OCI-LY7 (cell line): ENCODE results near the gene UBXN6. TPM values are rescaled to one million over a fixed set of nuclear protein-coding genes. Genes with fewer than 3 reads are reported as not detected.
A peak's percentile ranks its signal among the peaks of the same experiment; 100 is the strongest.

Experiments used
- BruUV-seq: library from RNA; stranded (reverse); fragments of 400-500 nt; replicated peaks from 2 replicates; lab custom pipeline; 2021; lab: Mats Ljungman, UMichigan
- CTCF ChIA-PET: fragments of 300-600 bp; sonication (Branson Sonifier 250); formaldehyde crosslinking; loops from one replicate; lab custom pipeline; 2022; ENCODE audit warnings: antibody characterized with exemption; ENCODE audit not compliant: unreplicated experiment; lab: Charles Lee
- POLR2A ChIA-PET: fragments of 300-600 bp; sonication (Branson Sonifier 250); formaldehyde crosslinking; loops from one replicate; lab custom pipeline; 2022; ENCODE audit warnings: antibody characterized with exemption; lab: Charles Lee
- DNase-seq: peaks from one replicate; pipeline ENCODE4 v3.0.0-alpha.2; 2015; ENCODE audit warnings: low spot score
- H2AFZ ChIP-seq: fragments of 200-600 bp; sonication (generic), shearing (Covaris generic); 2 replicates; pipeline ENCODE4 v1.6.1; 2014; ENCODE audit warnings: mild to moderate bottlenecking, antibody characterized with exemption, low read length, moderate library complexity
- H3K27ac ChIP-seq: fragments of 200-600 bp; sonication (generic); 2 replicates; pipeline ENCODE4 v1.5.1; 2014; ENCODE audit warnings: mixed run types, low read depth, mild to moderate bottlenecking, moderate library complexity, low read length, inconsistent platforms; ENCODE audit not compliant: poor library complexity, severe bottlenecking
- H3K36me3 ChIP-seq: fragments of 200-600 bp; sonication (generic); 2 replicates; pipeline ENCODE4 v1.6.1; 2014; ENCODE audit warnings: mild to moderate bottlenecking, antibody characterized with exemption, low read length, moderate library complexity, mixed read lengths; ENCODE audit not compliant: insufficient read depth
- H3K4me1 ChIP-seq: fragments of 200-600 bp; sonication (generic); 2 replicates; pipeline ENCODE4 v1.5.1; 2014; ENCODE audit warnings: mild to moderate bottlenecking, low read length; ENCODE audit not compliant: insufficient read depth, poor library complexity, severe bottlenecking
- H3K4me2 ChIP-seq: fragments of 200-600 bp; sonication (generic); 2 replicates; pipeline ENCODE4 v1.6.1; 2014; ENCODE audit warnings: mild to moderate bottlenecking, low read length
- H3K4me3 ChIP-seq: fragments of 200-600 bp; sonication (generic); 2 replicates; pipeline ENCODE4 v1.5.1; 2014; ENCODE audit warnings: mild to moderate bottlenecking, low read depth, low read length; ENCODE audit not compliant: poor library complexity, severe bottlenecking
- H3K79me2 ChIP-seq: fragments of 200-600 bp; sonication (generic); 2 replicates; pipeline ENCODE4 v1.6.1; 2016; ENCODE audit warnings: low read depth, mild to moderate bottlenecking, low read length, moderate library complexity, mixed read lengths; ENCODE audit not compliant: insufficient read depth
- H3K9me2 ChIP-seq: fragments of 200-600 bp; sonication (generic); 2 replicates; pipeline ENCODE4 v1.6.1; 2016; ENCODE audit warnings: mild to moderate bottlenecking, low read length, mixed read lengths; ENCODE audit not compliant: insufficient read depth
- H3K9me3 ChIP-seq: fragments of 200-600 bp; sonication (generic); 2 replicates; pipeline ENCODE4 v1.6.1; 2014; ENCODE audit warnings: mild to moderate bottlenecking, mixed run types, low read length, mixed read lengths
- H4K20me1 ChIP-seq: fragments of 200-600 bp; sonication (generic); 2 replicates; pipeline ENCODE4 v1.6.1; 2014; ENCODE audit warnings: mild to moderate bottlenecking, antibody characterized with exemption, low read length, moderate library complexity, mixed read lengths; ENCODE audit not compliant: insufficient read depth
- EZH2phosphoT487 ChIP-seq: fragments of 200-600 bp; sonication (generic); IDR thresholded peaks from 2 replicates; pipeline ENCODE4 v1.6.1; 2018; ENCODE audit warnings: low read depth, borderline replicate concordance, mild to moderate bottlenecking, mixed run types, antibody characterized with exemption, low read length, moderate library complexity, mixed read lengths
- intact Hi-C: fragments of 100-400 bp; cut with micrococcal nuclease; formaldehyde crosslinking; loops from one replicate; pipeline ENCODE4 v1.10.0; 2022; ENCODE audit not compliant: unreplicated experiment
- total RNA-seq, 2 experiments: library from RNA; depleted of rRNA in 1 of 2; stranded (reverse); fragments of >200 nt in 1 of 2; shearing (Covaris generic) in 1 of 2; gene quantifications; 2 replicates each; pipeline ENCODE4 v1.2.3, GENCODE V29; 2014 to 2022
- TF ChIP-seq, protein P1 (sequence below): fragments of 200-600 bp; sonication (generic); conservative IDR thresholded peaks from 2 replicates; pipeline ENCODE4 v1.5.1; 2014; ENCODE audit warnings: mild to moderate bottlenecking, antibody characterized with exemption, low read length, moderate library complexity, mixed read lengths

Gene UBXN6
- total RNA-seq, 2 experiments from 2014 or later: 43.5 to 57.0 TPM

DNA sequence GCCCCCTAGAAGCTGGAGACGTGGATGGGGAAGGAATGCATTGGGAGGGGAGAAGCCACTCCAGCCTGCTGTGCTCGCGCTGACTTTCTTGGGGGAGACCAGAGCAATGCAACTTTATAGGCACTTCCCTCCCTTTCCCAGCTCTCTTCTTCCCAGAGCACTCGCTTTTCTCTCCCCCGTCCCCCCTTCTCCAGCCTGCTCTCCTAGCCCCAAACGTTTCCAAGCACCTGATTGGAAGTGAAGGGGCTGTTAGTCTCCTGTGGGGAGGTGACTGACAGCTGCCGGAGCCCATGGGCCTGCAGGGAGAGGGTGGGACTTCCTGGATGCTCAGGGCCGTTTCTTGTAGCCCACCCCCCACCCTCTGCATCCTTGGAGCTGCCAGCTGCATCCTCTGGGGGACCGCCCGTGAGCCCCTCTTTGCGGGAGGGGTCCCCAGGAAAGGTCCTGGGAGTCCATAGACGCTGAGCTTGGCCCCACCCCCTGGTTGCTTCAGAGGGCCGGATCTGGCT lies 17.0 kb upstream of the UBXN6 start:
- intact Hi-C loops: loop anchor here (5.0 kb wide), 1 partner anchor 72 kb away; the partner anchor contains the start of genes CHAF1A and SH3GL1
- no peaks in the 10 kb centered on the region for H3K9me3 ChIP-seq
- H2AFZ ChIP-seq: peak overlapping the region; percentile 43; the same call in 1 of the 2 replicates
- peak overlapping the region; percentile 98 for H3K4me3 ChIP-seq
- peaks cover 27% of the 10 kb centered on the region for H3K36me3 ChIP-seq
- no peaks in the 10 kb centered on the region for H4K20me1 ChIP-seq
- TF ChIP-seq, protein P1, sequence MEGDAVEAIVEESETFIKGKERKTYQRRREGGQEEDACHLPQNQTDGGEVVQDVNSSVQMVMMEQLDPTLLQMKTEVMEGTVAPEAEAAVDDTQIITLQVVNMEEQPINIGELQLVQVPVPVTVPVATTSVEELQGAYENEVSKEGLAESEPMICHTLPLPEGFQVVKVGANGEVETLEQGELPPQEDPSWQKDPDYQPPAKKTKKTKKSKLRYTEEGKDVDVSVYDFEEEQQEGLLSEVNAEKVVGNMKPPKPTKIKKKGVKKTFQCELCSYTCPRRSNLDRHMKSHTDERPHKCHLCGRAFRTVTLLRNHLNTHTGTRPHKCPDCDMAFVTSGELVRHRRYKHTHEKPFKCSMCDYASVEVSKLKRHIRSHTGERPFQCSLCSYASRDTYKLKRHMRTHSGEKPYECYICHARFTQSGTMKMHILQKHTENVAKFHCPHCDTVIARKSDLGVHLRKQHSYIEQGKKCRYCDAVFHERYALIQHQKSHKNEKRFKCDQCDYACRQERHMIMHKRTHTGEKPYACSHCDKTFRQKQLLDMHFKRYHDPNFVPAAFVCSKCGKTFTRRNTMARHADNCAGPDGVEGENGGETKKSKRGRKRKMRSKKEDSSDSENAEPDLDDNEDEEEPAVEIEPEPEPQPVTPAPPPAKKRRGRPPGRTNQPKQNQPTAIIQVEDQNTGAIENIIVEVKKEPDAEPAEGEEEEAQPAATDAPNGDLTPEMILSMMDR: no peak
- TF ChIP-seq EZH2phosphoT487: no peak
- H3K9me2 ChIP-seq: no peaks in the 10 kb centered on the region
- H3K4me1 ChIP-seq: peaks cover 30% of the 10 kb centered on the region
- ChIA-PET POLR2A (interaction anchor here (0.6 to 1.1 kb wide), 3 partner anchors 64 to 250 kb away, joined by 3 read pairs; no protein-coding TSS in a partner anchor), CTCF (interaction anchor here (0.5 to 0.6 kb wide), 2 partner anchors 114 to 1482 kb away, joined by 3 read pairs; no protein-coding TSS in a partner anchor)
- H3K27ac ChIP-seq: peak overlapping the region; percentile 31
- H3K79me2 ChIP-seq: peaks cover 27% of the 10 kb centered on the region
- DNase-seq: peak; percentile 72
- H3K4me2 ChIP-seq: peak overlapping the region; percentile 91
- no TSS peak for BruUV-seq

DNA sequence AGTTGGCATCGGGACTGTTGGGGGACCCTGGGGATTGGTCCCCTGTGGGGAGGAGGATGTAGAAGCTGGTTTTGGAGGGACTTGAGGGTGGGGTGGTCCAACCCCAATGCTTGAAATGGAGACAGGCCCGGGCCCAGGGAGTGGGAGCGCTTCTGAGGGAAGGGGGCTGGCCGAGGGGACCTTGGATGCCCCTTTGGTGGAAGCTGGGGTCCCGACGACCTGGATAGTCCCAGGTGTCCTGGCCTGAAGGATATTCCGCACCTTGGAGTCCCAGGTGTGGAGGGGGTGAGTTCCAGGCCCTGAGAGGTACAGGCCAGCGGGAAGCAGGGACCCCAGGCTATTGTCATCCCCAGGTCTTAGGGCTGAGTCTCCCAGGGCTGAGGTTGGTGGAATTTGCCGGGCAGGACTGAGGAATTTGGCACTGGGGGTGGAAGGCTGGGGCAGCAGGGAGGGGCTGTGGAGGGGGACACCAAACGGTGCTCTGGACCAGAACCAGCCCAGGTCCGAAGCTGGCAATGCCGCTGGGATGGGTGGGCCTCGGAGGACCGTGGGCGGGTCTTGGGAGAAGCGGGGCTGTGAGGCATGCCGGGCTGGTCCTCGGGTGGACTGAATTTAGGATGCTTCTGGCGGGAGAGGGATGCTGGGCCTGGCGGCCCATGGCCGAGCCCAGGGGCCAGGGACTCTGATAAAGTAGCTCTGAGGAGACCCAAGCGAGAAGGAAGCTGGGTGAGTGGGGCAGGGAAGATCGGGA lies 16.3 kb upstream of the UBXN6 start:
- Histone ChIP-seq H3K9me3 (no peaks in the 10 kb centered on the region), H2AFZ (peak overlapping the region; percentile 43; the same call in 1 of the 2 replicates), H3K4me3 (peak overlapping the region; percentile 98), H3K4me2 (peak overlapping the region; percentile 91), H3K79me2 (peaks cover 27% of the 10 kb centered on the region), H3K4me1 (peaks cover 30% of the 10 kb centered on the region), H3K27ac (peak overlapping the region; percentile 31), H3K36me3 (peaks cover 24% of the 10 kb centered on the region), H4K20me1 (no peaks in the 10 kb centered on the region), H3K9me2 (no peaks in the 10 kb centered on the region)
- no peak for TF ChIP-seq EZH2phosphoT487
- TF ChIP-seq, protein P1: no peak
- no peak for DNase-seq
- ChIA-PET POLR2A (interaction anchor here (0.6 to 1.1 kb wide), 4 partner anchors 64 to 251 kb away, joined by 3 read pairs; partner anchors contain the start of gene CHAF1A), CTCF (interaction anchor here (0.5 kb wide), 1 partner anchor 1481 kb away, joined by 3 read pairs; no protein-coding TSS in a partner anchor)
- intact Hi-C loops: loop anchor here (5.0 kb wide), 1 partner anchor 72 kb away; the partner anchor contains the start of genes CHAF1A and SH3GL1
- no TSS peak for BruUV-seq
